Panc1 (cell line): ENCODE measurements around the gene CDK6.

Experiments used
- POLR2AphosphoS5 ChIP-seq: IDR thresholded peaks from 2 replicates; pipeline ENCODE4 v1.6.1; 2012; ENCODE audit warnings: mild to moderate bottlenecking, low read depth, low read length, moderate library complexity
- TCF7L2 ChIP-seq: IDR thresholded peaks from 2 replicates; pipeline ENCODE4 v1.6.1; 2011; ENCODE audit warnings: mild to moderate bottlenecking, low read depth, low read length, inconsistent platforms
- TF ChIP-seq, protein P1 (sequence below): fragments of 450-650 bp; IDR thresholded peaks from 2 replicates; pipeline ENCODE4 v1.5.1; 2017; ENCODE audit warnings: mild to moderate bottlenecking
- TF ChIP-seq, protein P2 (sequence below), 2 experiments: IDR thresholded peaks; 2 replicates each; pipeline ENCODE4 v1.6.1; 2011 to 2012; ENCODE audit warnings: low read depth in 2 of 2, control low read depth in 1 of 2, low read length in 1 of 2, mild to moderate bottlenecking in 1 of 2, moderate library complexity in 1 of 2; ENCODE audit not compliant: insufficient read depth in 1 of 2

DNA sequence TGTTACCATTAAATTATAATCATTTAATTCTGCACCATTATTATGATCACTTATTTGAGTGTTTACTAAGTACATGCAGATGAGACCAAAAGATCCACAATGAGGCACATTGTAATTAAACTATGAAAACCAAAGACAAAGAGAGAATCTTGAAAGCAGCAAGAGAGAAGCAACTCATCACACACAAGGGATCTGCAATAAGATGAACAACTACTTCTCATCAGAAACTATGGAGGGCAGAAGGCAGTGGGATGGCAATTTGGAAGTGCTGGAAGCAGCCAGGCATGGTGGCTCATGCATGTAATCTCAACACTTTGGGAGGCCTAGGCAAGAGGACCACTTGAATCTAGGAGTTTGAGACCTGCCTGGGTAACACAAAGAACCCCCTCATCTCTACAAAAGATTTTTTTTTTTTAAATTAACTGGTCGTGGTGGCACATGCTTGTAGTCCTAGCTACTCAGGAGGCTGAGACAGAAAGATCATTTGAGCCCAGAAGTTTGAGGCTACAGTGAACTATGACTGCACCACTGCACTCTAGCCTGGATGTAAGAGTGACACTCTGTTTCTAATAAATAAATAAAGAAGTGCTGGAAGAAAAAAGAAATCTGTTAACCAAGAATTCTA, 47.7 kb downstream of the CDK6 start:
- TF ChIP-seq, protein P1, sequence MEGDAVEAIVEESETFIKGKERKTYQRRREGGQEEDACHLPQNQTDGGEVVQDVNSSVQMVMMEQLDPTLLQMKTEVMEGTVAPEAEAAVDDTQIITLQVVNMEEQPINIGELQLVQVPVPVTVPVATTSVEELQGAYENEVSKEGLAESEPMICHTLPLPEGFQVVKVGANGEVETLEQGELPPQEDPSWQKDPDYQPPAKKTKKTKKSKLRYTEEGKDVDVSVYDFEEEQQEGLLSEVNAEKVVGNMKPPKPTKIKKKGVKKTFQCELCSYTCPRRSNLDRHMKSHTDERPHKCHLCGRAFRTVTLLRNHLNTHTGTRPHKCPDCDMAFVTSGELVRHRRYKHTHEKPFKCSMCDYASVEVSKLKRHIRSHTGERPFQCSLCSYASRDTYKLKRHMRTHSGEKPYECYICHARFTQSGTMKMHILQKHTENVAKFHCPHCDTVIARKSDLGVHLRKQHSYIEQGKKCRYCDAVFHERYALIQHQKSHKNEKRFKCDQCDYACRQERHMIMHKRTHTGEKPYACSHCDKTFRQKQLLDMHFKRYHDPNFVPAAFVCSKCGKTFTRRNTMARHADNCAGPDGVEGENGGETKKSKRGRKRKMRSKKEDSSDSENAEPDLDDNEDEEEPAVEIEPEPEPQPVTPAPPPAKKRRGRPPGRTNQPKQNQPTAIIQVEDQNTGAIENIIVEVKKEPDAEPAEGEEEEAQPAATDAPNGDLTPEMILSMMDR, result no peak
- TF ChIP-seq, protein P2, sequence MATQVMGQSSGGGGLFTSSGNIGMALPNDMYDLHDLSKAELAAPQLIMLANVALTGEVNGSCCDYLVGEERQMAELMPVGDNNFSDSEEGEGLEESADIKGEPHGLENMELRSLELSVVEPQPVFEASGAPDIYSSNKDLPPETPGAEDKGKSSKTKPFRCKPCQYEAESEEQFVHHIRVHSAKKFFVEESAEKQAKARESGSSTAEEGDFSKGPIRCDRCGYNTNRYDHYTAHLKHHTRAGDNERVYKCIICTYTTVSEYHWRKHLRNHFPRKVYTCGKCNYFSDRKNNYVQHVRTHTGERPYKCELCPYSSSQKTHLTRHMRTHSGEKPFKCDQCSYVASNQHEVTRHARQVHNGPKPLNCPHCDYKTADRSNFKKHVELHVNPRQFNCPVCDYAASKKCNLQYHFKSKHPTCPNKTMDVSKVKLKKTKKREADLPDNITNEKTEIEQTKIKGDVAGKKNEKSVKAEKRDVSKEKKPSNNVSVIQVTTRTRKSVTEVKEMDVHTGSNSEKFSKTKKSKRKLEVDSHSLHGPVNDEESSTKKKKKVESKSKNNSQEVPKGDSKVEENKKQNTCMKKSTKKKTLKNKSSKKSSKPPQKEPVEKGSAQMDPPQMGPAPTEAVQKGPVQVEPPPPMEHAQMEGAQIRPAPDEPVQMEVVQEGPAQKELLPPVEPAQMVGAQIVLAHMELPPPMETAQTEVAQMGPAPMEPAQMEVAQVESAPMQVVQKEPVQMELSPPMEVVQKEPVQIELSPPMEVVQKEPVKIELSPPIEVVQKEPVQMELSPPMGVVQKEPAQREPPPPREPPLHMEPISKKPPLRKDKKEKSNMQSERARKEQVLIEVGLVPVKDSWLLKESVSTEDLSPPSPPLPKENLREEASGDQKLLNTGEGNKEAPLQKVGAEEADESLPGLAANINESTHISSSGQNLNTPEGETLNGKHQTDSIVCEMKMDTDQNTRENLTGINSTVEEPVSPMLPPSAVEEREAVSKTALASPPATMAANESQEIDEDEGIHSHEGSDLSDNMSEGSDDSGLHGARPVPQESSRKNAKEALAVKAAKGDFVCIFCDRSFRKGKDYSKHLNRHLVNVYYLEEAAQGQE (IDR thresholded peaks at IDR 0.05; ENCODE audit: insufficient read depth in 1 of 2, low read depth in 2 of 2, low read length in 1 of 2), result no peak
- no peak for TF ChIP-seq POLR2AphosphoS5
- TF ChIP-seq TCF7L2, result no peak
